ENCODE results near the gene RASGEF1C. TPM values are rescaled to one million over a fixed set of nuclear protein-coding genes. Genes with fewer than 3 reads are reported as not detected.

RASGEF1C gene
- polyA plus RNA-seq, 1 donor = 3.5 TPM

- no peak for DNase-seq (ENCODE audit: low read depth)
These were observed 28.6 kb downstream of the RASGEF1C start for GRCh38 chr5:180180421-180180820.

- DNase-seq (ENCODE audit: low read depth) = no peak
These were observed 29.3 kb downstream of the RASGEF1C start for GRCh38 chr5:180179442-180180420.

- DNase-seq (ENCODE audit: low read depth) = no peak
These were observed 30.2 kb downstream of the RASGEF1C start for GRCh38 chr5:180178531-180179441.

- no peak for DNase-seq (ENCODE audit: low read depth)
These were observed 32.8 kb downstream of the RASGEF1C start for GRCh38 chr5:180176191-180176590.

- no peak for DNase-seq (ENCODE audit: low read depth)
These were observed 34.0 kb downstream of the RASGEF1C start for GRCh38 chr5:180175015-180175431.

GRCh38 chr5:180174587-180174972 lies 34.4 kb downstream of the RASGEF1C start:
- DNase-seq (ENCODE audit: low read depth) = no peak

- no peak for DNase-seq (ENCODE audit: low read depth)
These were observed 35.0 kb downstream of the RASGEF1C start for GRCh38 chr5:180173875-180174586.

- DNase-seq (ENCODE audit: low read depth) = no peak
These were observed 35.8 kb downstream of the RASGEF1C start for GRCh38 chr5:180173198-180173544.

- DNase-seq (ENCODE audit: low read depth) = no peak
These were observed 36.4 kb downstream of the RASGEF1C start for GRCh38 chr5:180172447-180173197.

GRCh38 chr5:180171568-180172094 lies 37.4 kb downstream of the RASGEF1C start:
- DNase-seq (ENCODE audit: low read depth) = no peak

- DNase-seq (ENCODE audit: low read depth) = no peak
These were observed 38.0 kb downstream of the RASGEF1C start for GRCh38 chr5:180170810-180171567.

GRCh38 chr5:180170106-180170809 lies 38.8 kb downstream of the RASGEF1C start:
- no peak for DNase-seq (ENCODE audit: low read depth)

GRCh38 chr5:180169248-180170105 lies 39.5 kb downstream of the RASGEF1C start:
- no peak for DNase-seq (ENCODE audit: low read depth)

- no peak for DNase-seq (ENCODE audit: low read depth)
These were observed 40.3 kb downstream of the RASGEF1C start for GRCh38 chr5:180168758-180169157.

- DNase-seq (ENCODE audit: low read depth) = no peak
These were observed 42.8 kb downstream of the RASGEF1C start for GRCh38 chr5:180166176-180166575.

GRCh38 chr5:180162304-180162661 lies 46.7 kb downstream of the RASGEF1C start:
- DNase-seq (ENCODE audit: low read depth) = no peak

GRCh38 chr5:180161420-180162303 lies 47.3 kb downstream of the RASGEF1C start:
- no peak for DNase-seq (ENCODE audit: low read depth)
